Measurements from ENCODE around the gene MCRS1.
"Not testable (repeated sequence)": the region's sequence is repeated elsewhere in the genome, so short reads cannot be mapped to it uniquely, and the experiment has no call there.

MCRS1 gene

DNA sequence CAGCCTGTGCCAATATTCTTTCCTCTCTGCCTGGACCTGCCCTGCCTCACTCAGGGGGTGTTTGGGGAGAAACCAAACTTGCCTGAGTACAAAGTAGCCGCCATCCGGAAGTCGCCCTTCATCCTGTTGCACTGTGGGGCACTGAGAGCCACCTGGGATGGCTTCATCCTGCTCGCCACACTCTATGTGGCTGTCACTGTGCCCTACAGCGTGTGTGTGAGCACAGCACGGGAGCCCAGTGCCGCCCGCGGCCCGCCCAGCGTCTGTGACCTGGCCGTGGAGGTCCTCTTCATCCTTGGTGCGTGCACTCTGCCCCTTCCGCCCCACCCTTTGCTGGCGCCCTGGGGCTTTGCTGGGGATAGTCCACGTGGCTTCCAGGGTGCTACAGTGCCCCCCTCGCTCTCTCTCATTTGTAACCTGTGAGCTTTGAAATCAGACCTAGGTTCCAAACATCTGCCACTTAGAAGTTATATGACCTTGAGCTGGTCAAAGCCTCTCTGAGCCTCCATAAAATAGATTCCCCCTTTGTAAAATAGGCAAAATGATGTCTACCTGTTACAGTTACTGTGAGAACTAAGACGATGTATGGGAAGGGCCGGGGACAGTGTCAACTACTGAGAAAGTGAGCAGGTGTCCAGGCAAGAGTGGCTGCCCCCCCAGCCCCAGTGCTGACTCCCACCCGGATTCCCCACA, 24.6 kb downstream of the MCRS1 start:
- no peak for DNase-seq (ENCODE audit: low read depth)
- no peak overlapping the region for H3K4me3 ChIP-seq (ENCODE audit: low read depth, low read length)

DNA sequence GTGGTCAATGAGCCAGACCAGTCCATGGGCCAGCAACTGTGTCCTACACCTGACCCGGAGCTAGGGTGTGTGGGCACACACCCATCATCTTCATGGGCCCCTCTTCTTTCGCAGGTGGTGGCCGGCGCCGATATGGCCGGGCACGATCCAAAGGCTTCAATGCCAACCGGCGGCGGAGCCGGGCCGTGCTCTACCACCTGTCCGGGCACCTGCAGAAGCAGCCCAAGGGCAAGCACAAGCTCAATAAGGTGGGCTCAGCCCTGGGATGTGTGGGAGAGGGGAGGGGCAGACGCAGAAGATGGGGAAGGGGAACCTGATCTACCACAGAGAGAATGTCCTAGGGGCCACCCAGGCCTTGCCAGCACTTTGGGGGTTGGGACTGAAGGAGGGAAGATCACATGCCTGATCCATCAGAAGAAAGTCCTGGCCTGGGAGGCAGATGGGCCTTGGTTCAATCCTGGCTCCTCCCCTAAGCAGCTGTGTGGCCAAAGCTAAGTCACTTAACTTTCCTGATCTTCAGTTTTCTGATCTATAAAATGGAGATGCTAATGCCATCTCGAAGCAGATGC, 25.3 kb downstream of the MCRS1 start:
- H3K4me3 ChIP-seq (ENCODE audit: low read depth, low read length) = no peak overlapping the region
- DNase-seq (ENCODE audit: low read depth) = no peak

DNA sequence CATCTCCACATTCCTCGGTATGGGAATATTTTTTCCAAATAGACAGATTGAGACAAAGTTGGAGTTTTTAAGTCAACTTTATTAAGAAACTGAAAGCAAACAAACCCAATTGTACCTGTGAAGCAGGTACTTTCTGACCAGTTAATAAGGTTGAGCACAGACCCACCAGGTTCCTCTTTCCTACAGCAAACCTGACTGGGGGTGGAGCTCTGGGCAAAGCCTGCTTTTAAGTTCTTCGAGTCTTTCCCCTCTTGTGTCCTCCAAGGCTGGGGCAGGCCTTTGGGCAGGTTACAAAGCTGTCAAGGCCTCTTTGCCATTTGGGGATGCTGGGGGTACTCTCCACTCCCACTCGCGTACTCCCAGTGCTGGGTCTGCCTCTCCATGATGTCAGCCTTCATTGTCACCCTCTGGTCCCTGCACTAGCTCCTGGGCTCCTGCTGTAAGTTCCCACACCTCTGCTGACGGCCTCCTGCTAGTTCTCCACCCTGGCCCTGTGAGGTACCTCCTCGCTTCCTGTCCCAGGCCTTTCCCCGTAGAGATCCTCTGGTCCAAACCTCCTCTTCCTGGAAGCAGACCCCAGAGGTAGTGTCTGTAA, 25.9 kb downstream of the MCRS1 start:
- no peak for DNase-seq (ENCODE audit: low read depth)
- H3K4me3 ChIP-seq (ENCODE audit: low read depth, low read length) = no peak overlapping the region

DNA sequence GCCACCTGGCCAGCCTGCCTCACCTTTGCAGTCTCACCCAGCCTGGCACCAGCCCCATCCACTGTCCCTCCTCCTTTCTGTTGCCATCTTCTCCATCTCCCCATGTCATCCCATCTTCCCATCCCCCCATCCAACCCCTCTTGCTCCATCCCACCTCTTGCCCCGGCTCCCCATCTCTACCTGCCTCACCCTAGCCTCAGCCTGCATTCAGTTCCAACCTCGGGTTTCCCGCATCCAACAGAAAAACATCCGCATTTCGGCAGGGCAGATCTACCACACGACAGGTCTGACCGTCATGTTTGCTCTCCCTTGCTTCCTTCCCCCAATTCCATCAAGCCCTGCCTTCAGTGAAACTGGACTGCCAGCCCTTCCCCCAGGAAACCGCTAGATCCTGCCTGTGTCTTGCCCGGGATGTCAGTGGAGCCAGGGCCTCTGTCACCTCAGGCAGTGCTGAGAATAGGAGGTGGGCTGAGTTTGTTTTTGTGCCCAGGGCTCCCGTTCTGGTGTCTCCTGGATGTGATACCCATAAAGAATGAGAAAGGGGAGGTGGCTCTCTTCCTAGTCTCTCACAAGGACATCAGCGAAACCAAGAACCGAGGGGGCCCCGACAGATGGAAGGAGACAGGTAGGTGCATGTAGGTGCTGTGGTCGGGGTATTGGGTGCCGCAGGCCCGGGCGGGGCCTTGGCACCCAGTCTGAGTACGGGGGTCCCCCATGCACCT, 26.6 kb downstream of the MCRS1 start:
- DNase-seq (ENCODE audit: low read depth) = no peak
- no peak overlapping the region for H3K4me3 ChIP-seq (ENCODE audit: low read depth, low read length)

DNA sequence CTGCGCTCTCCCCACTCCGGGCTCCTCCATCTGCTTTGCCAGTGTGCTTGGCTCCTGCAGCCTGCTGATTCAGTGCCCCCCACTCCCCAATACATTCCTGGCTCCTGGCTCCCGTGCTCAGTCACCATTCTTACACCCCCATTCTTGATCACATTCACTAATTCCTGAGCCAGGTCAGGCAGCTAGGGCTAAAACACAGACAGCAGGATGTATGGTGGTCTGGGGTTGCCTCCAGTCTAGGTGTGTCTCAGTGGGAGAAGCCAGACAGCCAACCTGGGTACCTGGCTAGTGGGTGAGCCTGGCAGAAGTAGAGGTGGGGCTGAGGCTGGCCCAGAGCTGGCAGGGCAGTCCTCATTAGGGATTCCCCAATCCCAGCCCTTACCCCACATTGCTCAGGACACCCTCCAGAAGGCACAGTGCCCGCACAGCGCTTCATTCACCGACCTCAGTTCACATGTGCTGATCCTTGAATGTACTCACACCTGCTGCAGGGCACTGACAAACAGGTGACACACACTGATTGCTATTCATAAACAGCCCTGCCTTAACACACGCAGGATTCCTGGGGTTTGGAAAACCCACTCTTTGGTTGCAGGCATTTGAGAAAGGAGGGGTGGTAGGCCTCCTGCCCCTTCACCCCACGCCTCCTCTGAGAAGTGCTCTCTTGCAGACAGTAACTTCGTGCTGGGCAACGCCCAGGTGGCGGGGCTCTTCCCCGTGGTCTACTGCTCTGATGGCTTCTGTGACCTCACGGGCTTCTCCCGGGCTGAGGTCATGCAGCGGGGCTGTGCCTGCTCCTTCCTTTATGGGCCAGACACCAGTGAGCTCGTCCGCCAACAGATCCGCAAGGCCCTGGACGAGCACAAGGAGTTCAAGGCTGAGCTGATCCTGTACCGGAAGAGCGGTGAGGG, 27.5 kb downstream of the MCRS1 start:
- DNase-seq (ENCODE audit: low read depth) = no peak
- no peak overlapping the region for H3K4me3 ChIP-seq (ENCODE audit: low read depth, low read length)

DNA sequence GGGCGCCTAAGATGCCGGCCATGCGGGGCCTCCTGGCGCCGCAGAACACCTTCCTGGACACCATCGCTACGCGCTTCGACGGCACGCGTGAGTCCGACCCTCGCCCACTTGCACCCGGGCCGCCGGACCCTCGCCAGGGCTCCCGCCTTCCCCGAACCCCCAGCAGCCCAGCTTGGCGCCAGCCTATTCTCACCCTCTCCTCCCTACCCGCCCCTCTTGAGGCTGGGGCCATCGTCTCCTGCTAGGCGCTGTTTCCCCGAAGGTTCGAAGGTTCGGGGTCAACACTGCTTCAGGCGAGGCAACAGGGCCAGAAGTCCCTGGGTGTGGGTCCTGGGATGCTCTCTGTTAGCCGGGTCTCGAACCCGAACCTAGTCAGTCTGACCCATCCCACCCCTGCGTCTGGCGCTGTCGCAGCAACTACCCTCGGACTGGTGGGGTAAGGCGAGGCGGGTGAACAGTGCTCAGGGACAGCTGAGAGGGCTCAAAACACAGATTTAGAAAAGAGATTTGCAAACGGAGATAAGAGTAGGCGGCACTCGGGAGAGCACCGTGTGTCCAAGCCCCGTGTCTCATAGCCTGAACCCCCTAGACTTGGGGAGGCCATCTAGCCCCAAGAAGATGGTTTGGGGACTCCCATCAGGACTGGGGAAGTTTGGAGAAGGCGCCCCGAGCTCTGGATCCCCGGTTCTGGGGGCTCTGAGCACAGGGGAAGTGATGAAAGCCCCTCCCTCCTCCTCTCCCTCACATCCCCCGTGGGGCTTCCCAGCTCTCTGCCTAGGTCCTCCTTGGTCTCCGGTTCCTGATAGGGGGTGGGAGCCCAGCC, 28.3 kb downstream of the MCRS1 start:
- DNase-seq (ENCODE audit: low read depth) = no peak
- no peak overlapping the region for H3K4me3 ChIP-seq (ENCODE audit: low read depth, low read length)

DNA sequence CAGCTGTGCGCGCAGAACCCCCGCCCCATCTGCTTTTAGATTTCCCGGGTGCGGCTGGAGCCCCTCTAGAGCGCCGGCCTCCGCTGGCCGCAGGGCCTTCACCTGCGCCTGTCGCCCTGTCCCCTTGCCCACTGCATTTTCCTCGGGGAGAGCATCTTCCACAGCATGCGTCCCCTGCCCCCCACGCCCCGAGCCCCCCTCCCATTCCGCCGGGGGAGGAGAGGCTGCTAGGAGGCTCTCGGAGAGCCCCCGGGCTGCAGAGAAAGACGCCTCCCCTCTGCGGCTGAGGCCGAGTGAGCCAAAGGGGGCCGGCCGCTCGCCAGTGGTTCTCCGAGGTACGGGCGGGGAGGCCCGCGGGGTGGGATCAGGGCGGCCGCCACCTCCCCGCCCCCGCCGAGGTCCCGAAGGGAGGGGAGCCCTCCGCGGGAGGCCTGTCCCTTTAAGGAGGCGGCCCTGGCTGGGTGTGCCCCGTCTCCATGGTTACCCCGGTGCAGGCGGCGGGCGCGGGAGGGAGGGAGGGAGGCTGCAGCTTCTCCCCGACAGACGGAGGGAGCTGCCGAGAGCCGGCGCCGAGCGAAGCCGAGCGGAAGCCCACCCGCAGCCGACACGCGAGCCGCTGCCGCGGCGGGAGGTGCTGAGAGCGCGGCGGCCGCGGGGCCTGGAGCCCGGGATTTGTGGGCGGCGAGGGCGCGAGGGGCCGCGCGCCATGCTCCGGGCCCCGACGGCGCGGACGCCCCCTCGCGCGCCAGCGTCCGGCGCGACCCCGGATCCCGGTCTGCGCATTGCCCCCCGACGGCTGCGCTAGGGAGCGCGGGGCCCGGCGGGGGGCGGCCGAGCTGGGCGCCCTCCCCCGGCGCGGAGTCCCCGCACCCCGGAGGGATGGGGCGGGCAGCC, 29.2 kb downstream of the MCRS1 start, which contains the start of gene KCNH3:
Gene KCNH3 (plus strand): TSS at position 521 of the 894 bp plus-strand sequence. CDS start 387 bp downstream, outside the sequence.
- H3K4me3 ChIP-seq (ENCODE audit: low read depth, low read length) = peak within 1 kb of the TSS; percentile 38
- DNase-seq (ENCODE audit: low read depth) = peak; percentile 6

DNA sequence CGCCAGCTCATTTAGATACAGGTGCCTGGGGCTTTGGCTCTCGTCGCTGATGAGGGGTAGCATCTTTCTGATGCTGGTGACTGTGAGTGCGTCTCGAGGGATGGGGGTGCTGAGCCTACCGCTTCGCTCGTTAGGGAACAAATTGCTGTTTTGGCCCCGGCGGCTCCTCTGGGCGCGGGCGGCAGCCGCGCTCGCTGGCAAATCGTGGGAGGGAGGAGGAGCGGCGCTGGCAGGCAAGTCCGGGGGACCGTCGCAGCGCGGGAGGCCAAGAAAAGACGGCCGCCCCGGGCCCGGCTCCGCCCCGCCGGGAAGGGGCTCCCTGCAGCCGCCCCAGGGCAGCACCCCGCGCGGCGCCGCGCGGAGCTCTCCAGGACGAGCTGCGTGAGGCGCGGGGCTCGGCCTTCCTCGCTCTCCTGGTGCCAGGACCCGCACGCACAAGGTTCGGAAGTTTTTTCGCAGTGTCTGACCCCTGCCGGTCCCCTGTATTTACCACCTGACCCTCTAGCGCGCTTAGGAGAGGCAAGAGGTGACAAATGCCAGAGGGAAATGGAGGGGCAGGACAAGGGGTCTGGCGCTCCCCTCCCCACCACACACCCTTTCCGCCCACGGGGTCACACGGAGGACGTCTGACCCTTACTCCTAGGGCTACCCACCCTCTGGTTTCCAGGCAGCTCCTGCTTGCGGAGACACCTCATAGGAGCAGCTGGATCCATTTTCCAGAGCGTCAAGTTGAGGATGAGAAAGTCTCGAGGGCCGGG, 30.0 kb downstream of the MCRS1 start:
- no peak for DNase-seq (ENCODE audit: low read depth)
- H3K4me3 ChIP-seq (ENCODE audit: low read depth, low read length) = peak overlapping the region; percentile 38

DNA sequence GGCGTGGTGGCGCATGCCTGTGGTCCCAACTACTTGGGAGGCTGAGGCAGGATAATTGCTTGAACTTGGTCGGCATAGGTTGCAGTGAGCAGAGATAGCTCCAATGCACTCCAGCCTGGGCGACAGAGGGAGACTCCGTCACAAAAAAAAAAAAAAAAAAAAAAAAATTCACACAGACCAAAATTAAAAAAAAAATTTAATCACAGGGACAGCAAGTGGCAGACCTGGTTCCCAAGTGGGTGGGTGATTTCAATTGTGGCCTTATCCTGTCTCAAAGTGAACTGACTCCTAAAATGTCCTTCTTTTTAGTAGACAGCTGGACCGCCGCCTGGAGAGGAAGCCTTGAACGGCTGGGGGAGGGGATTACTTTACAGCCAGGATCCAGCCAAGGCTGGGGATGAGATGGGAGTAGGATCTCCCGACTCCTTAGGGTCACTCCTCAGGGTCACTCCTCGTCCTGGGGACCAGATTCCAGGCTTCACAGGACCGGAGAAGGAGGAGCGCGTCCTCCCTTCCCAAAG, 30.7 kb downstream of the MCRS1 start:
- no peak for DNase-seq (ENCODE audit: low read depth)

DNA sequence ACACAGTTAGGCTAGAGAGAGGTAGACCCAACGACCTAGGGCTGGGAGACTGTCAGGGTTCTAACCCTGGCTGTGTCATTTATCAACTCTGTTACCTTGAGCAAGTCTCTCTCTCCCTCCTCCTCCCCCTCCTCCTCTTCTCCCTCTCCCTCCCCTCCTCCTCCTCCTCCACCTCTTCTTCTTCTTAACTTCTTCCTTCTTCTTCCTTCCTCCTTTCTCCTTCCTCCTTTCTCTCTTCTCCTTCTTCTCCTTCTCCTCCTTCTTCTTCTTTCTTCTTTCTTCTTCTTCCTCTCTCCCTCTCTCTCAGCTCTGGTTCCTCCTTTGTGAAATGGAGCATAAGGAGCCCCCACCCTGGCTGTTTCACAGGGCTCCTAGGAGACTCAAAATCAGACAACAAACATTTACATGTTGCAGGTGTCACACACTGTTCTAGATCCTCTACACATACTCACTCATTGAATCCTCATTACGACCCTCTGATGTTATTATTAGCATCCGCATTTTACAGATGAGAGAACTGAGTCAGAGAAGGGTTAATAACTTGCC, 31.3 kb downstream of the MCRS1 start:
- H3K4me3 ChIP-seq (ENCODE audit: low read depth, low read length) = no peak overlapping the region
- no peak for DNase-seq (ENCODE audit: low read depth)

More for the DNA sequence above, 30.7 kb downstream of the MCRS1 start:
- H3K4me3 ChIP-seq (ENCODE audit: low read depth, low read length) = peak overlapping the region; percentile 38

DNA sequence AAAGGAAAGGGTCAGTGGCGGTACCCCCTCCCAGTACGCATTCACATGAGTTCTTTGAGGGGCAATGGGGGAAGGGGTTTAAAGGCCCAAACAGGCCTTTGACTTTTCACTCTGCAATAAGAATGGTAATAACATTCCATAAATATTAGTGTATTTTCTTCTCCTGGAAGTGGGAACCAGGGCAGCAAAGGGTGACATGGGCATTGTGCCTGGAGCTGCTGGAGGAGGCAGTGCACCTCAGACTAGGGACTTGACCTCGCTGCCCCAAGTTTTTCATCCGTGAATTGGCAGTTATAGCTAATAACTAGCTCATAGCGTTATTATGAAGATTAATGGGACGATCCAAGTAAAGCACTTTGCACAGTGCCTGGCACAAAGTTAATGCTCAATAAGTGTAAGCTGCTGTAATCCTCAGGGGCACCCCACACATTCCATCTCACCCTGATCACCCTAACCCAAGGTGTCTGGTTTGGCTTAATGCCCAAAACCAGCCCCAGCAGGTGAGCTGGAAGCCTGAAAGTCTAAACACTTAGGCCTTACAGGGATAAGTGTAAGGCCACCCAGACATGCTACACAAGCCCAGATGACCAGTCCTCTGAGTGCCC, 31.9 kb downstream of the MCRS1 start:
- no peak for DNase-seq (ENCODE audit: low read depth)
- H3K4me3 ChIP-seq (ENCODE audit: low read depth, low read length) = no peak overlapping the region

DNA sequence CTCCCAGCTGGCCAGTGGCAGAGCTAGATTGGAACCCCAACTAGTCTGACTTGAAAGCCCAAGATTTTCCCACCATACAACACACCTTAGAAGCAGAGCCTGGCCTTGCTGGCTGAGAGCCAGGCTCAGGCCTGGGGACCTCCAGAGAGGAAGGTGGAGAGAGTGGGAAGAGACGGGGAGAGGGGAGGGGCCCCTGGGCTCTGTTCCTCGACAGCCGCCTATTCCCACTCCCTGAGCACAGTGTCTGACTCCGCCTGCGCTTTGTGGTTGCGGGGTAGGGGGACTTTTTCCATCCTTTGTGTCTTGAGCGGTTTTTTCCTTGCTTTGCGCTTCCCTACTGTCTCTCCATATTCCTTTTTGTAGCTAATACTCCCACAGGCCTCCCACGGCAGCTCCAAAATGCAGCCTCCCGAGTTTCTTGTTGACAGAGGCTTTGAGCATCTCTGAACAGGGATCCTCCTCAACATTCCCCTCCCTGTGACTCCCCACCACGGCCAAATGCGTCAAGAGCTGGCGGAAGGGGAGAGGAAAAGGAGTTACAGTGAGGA, 33.1 kb downstream of the MCRS1 start:
- H3K4me3 ChIP-seq (ENCODE audit: low read depth, low read length) = no peak overlapping the region
- DNase-seq (ENCODE audit: low read depth) = no peak

DNA sequence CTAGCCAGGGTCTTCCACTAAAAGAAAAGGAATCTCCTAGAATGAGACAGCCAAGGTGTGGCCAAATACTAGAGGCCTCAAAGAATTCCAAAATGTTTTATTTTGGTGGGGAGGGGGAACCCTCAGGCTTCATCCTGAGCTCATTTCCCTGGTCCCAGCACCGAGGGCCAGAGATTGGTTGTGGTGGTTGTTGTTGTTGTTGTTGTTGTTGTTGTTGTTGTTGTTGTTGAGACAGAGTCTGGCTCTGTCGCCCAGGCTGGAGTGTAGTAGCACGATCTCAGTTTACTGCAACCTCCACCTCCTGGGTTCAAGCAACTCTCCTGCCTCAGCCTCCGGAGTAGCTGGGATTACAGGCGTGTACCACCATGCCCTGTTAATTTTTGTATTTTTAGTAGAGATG, 33.8 kb downstream of the MCRS1 start:
- not testable (repeated sequence) for H3K4me3 ChIP-seq (ENCODE audit: low read depth, low read length); DNase-seq (ENCODE audit: low read depth)

DNA sequence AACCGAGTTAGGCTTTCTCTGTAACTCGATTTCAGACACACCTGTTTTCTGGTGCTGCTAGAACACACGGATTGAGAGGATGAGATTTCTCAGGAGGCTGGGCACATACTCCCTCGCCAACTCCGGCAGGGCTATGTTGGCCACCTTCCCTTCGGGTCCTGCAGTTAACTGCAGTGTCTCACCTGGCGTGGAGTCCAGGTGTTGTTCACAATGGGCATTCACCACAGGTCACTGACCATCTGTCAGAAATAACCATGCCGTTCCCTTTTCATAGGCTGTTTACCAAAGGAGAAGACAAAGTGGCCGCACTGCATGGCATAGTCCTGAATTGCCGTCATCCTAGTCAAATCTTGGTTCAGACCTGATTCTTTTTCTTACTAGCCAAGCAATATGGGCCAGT, 34.6 kb downstream of the MCRS1 start:
- H3K4me3 ChIP-seq (ENCODE audit: low read depth, low read length) = no peak overlapping the region
- DNase-seq (ENCODE audit: low read depth) = no peak

DNA sequence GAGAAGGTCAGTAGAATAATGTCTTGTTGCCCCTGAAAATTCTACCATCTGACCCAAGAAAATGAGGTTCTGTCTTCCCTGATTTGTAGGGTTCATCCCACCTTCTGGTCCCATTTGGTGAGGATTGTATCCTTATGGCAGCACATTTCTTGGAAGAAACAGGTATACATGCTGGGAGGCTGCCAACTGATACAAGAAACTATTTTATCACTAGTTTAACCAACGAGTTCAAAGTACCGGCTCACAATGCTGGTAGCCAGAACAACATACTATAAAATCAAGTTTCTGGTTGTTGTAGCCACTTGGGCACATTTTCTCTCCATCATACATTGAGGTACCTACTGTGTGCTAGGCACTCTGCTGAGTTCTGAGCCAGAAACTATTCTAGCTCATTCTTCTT, 36.2 kb downstream of the MCRS1 start:
- H3K4me3 ChIP-seq (ENCODE audit: low read depth, low read length) = no peak overlapping the region
- no peak for DNase-seq (ENCODE audit: low read depth)

DNA sequence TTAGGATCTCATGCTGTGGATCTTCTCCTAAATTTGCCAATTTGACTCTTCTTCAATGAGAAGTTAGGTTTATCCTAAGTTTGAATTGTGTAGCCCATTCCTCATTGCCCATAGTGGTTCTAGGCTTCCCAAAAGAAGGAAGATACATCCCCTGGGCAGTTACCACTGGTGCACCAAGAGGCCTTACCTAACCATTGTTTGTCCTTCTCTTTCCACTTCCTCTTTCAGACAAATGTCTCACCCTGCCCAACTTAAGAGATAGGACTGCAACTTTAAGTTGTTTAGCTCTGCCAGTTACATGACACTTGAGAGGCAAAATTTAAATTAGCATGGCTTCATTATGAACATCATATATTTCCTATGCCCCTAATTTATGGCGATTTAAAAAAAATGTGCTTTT, 38.5 kb downstream of the MCRS1 start:
- no peak for DNase-seq (ENCODE audit: low read depth)
- H3K4me3 ChIP-seq (ENCODE audit: low read depth, low read length) = no peak overlapping the region
